Measurements from ENCODE around the gene SPINT2. TPM values are rescaled to one million over a fixed set of nuclear protein-coding genes. Genes with fewer than 3 reads are reported as not detected.

The SPINT2 gene
- total RNA-seq, 1 experiment from 2014 or later = 442 TPM

DNA sequence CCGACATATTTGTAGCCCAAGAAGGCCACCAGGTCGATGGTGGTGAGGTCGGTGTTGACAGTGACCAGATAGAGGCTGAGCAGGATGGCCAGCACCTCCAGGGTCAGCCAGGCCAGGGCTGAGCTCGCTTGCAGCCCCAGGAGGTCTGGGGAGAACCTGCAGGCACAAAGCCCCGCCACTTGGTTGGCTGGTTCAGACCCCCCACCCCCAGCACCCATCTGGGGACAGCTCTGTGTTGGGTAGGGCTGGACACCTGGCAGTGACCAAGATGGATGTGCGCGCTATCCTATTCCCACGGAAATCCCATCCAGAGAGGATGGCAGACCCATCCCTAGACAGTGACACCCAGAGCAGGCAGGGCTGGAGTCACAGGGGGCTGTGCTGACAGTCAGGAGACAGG is 43.2 kb downstream of the SPINT2 start:
- no peak overlapping the region for H3K4me3 ChIP-seq (ENCODE audit: low read length)
- no TSS peak for BruUV-seq (replicated peaks)
- H3K27me3 ChIP-seq (ENCODE audit: low read length) = no peaks in the 10 kb centered on the region
- ATAC-seq (no peak), DNase-seq (no peak)
- H3K9me3 ChIP-seq (ENCODE audit: low read length) = no peaks in the 10 kb centered on the region
- no peak overlapping the region for H3K4me2 ChIP-seq (ENCODE audit: low read length)
- no peaks in the 10 kb centered on the region for H4K20me1 ChIP-seq (ENCODE audit: low read length)
- H3K9me2 ChIP-seq (replicated peaks; ENCODE audit: low read length) = no peaks in the 10 kb centered on the region
- H3K79me2 ChIP-seq (ENCODE audit: low read length) = peaks cover 31% of the 10 kb centered on the region
- no peak overlapping the region for H3K27ac ChIP-seq (ENCODE audit: low read length)
- CTCF ChIA-PET = no interaction called here
- no peaks in the 10 kb centered on the region for H3F3A ChIP-seq (ENCODE audit: low read length, unreplicated experiment)
- peaks cover 17% of the 10 kb centered on the region for H3K4me1 ChIP-seq (ENCODE audit: insufficient read depth, low read length)
- POLR2A ChIA-PET (ENCODE audit: unreplicated experiment) = no interaction called here
- H3K36me3 ChIP-seq (ENCODE audit: low read depth, low read length) = no peaks in the 10 kb centered on the region
- intact Hi-C loops (cut with micrococcal nuclease) = no loop called here
- TF ChIP-seq EZH2 (IDR thresholded peaks at IDR 0.05; ENCODE audit: low read length, unreplicated experiment) (no peak), EZH2phosphoT487 (IDR thresholded peaks at IDR 0.05; ENCODE audit: borderline replicate concordance, low read length) (no peak)
- TF ChIP-seq, protein P1, sequence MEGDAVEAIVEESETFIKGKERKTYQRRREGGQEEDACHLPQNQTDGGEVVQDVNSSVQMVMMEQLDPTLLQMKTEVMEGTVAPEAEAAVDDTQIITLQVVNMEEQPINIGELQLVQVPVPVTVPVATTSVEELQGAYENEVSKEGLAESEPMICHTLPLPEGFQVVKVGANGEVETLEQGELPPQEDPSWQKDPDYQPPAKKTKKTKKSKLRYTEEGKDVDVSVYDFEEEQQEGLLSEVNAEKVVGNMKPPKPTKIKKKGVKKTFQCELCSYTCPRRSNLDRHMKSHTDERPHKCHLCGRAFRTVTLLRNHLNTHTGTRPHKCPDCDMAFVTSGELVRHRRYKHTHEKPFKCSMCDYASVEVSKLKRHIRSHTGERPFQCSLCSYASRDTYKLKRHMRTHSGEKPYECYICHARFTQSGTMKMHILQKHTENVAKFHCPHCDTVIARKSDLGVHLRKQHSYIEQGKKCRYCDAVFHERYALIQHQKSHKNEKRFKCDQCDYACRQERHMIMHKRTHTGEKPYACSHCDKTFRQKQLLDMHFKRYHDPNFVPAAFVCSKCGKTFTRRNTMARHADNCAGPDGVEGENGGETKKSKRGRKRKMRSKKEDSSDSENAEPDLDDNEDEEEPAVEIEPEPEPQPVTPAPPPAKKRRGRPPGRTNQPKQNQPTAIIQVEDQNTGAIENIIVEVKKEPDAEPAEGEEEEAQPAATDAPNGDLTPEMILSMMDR (conservative IDR thresholded peaks at IDR 0.05; ENCODE audit: low read depth, low read length) = no peak
- no peak overlapping the region for H3K9ac ChIP-seq (ENCODE audit: low read length)
- no peak overlapping the region for H2AFZ ChIP-seq (ENCODE audit: low read length)

DNA sequence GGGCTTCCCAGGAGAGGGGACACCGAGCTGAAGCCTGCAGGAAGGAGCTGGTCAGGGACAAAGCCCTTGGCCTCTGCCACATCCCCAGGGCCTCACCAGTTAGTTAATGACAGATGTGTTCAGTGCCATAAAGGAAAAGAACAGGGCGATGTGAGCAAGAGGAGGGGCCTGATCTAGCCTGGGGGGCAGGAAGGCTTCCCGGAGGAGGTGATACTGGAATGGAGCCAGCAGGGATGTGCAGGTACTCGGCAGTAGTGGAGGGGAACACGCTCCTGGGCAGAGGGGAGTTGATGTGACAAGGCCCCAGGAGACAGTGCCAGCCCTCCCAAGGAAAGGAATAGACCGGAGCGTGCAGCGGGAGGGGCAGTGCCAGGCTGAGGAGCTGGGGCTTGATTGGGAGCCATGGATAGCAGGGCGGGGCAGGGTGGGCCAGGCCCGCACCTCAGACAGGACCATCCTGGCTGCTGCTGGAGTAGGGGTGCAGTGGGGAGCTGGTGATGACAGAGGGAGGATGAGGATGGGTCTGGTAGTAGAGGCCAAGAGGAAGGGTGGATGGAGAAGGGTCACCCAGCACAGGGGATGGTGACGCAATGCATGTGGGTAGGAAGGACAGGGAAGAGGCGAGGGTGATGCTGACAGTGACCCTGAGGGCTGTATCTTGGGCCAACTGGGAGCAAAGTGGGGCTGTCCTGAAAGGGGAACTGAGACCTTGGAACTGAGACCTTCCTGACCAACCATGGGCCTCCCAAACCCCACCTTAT is 43.8 kb downstream of the SPINT2 start:
- Histone ChIP-seq H3K4me2 (ENCODE audit: low read length) (no peak overlapping the region), H3K36me3 (ENCODE audit: low read depth, low read length) (no peaks in the 10 kb centered on the region), H3K79me2 (ENCODE audit: low read length) (peaks cover 25% of the 10 kb centered on the region), H3K9me2 (replicated peaks; ENCODE audit: low read length) (no peaks in the 10 kb centered on the region), H2AFZ (ENCODE audit: low read length) (no peak overlapping the region), H3K27me3 (ENCODE audit: low read length) (no peaks in the 10 kb centered on the region), H3K9ac (ENCODE audit: low read length) (no peak overlapping the region), H4K20me1 (ENCODE audit: low read length) (no peaks in the 10 kb centered on the region), H3F3A (ENCODE audit: low read length, unreplicated experiment) (no peaks in the 10 kb centered on the region), H3K9me3 (ENCODE audit: low read length) (no peaks in the 10 kb centered on the region), H3K4me3 (ENCODE audit: low read length) (no peak overlapping the region), H3K4me1 (ENCODE audit: insufficient read depth, low read length) (peaks cover 13% of the 10 kb centered on the region), H3K27ac (ENCODE audit: low read length) (no peak overlapping the region)
- ATAC-seq (no peak), DNase-seq (no peak)
- no TSS peak for BruUV-seq (replicated peaks)
- POLR2A ChIA-PET (ENCODE audit: unreplicated experiment) = no interaction called here
- intact Hi-C loops (cut with micrococcal nuclease) = no loop called here
- TF ChIP-seq, protein P1 (conservative IDR thresholded peaks at IDR 0.05; ENCODE audit: low read depth, low read length) = no peak
- TF ChIP-seq EZH2 (IDR thresholded peaks at IDR 0.05; ENCODE audit: low read length, unreplicated experiment) = no peak
- no peak for TF ChIP-seq EZH2phosphoT487 (IDR thresholded peaks at IDR 0.05; ENCODE audit: borderline replicate concordance, low read length)
- CTCF ChIA-PET = no interaction called here

DNA sequence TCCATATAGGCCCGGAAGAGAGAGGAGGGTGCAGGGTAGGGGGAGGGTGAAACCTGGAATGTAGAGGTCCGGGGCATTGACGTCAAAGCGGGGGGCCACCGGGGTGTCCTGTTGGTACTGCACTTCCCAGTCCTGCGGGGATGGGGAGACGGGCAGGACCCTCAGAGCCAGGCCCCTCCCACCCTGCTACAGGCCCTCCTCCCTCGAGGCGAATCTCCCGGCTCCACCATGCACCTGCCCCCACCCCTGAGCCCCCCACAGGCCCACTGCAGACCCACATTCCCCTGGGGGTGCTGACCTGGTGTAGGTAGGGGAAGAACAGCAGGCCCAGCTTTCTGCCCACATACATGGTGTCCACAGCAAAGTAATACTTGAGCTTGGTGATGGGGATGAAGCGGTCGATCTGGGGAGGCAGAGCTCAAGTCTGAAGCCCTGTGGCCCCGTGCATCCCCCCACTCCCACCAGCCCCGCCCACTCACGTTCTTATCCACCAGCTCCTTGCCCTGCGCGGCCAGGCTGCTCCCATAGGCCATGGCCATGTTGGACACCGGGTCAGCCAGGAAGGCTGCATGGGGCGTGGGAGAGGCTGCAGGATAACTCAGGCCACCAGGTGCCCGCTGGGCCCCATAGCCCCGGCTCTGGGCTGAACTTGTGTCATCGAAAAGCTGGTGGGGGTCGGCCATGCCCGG is 44.7 kb downstream of the SPINT2 start:
- Histone ChIP-seq H3K4me2 (ENCODE audit: low read length) (no peak overlapping the region), H3K9me3 (ENCODE audit: low read length) (no peaks in the 10 kb centered on the region), H3K27ac (ENCODE audit: low read length) (no peak overlapping the region), H3K4me1 (ENCODE audit: insufficient read depth, low read length) (peaks cover 6% of the 10 kb centered on the region), H3K36me3 (ENCODE audit: low read depth, low read length) (no peaks in the 10 kb centered on the region), H4K20me1 (ENCODE audit: low read length) (no peaks in the 10 kb centered on the region), H3K4me3 (ENCODE audit: low read length) (no peak overlapping the region), H3K27me3 (ENCODE audit: low read length) (no peaks in the 10 kb centered on the region), H3F3A (ENCODE audit: low read length, unreplicated experiment) (no peaks in the 10 kb centered on the region), H2AFZ (ENCODE audit: low read length) (no peak overlapping the region), H3K9me2 (replicated peaks; ENCODE audit: low read length) (no peaks in the 10 kb centered on the region), H3K9ac (ENCODE audit: low read length) (no peak overlapping the region), H3K79me2 (ENCODE audit: low read length) (peaks cover 22% of the 10 kb centered on the region)
- intact Hi-C loops (cut with micrococcal nuclease) = no loop called here
- TF ChIP-seq EZH2 (IDR thresholded peaks at IDR 0.05; ENCODE audit: low read length, unreplicated experiment) (no peak), EZH2phosphoT487 (IDR thresholded peaks at IDR 0.05; ENCODE audit: borderline replicate concordance, low read length) (no peak)
- TF ChIP-seq, protein P1 (conservative IDR thresholded peaks at IDR 0.05; ENCODE audit: low read depth, low read length) = no peak
- ATAC-seq = no peak
- ChIA-PET CTCF (no interaction called here), POLR2A (ENCODE audit: unreplicated experiment) (no interaction called here)
- BruUV-seq (replicated peaks) = no TSS peak
- no peak for DNase-seq
